GM12873 (cell line): ENCODE measurements around the gene KIAA1549.

Experiments
- TF ChIP-seq, protein P1 (sequence below): IDR thresholded peaks from 2 replicates; pipeline ENCODE4 v1.5.1; 2012; ENCODE audit warnings: low read depth, mild to moderate bottlenecking, moderate library complexity, low read length, control low read depth; ENCODE audit not compliant: insufficient read depth; ENCODE audit errors: missing control alignments

The KIAA1549 gene

GRCh38 chr7:138937484-138937883 is 43.7 kb downstream of the KIAA1549 start:
- TF ChIP-seq, protein P1, sequence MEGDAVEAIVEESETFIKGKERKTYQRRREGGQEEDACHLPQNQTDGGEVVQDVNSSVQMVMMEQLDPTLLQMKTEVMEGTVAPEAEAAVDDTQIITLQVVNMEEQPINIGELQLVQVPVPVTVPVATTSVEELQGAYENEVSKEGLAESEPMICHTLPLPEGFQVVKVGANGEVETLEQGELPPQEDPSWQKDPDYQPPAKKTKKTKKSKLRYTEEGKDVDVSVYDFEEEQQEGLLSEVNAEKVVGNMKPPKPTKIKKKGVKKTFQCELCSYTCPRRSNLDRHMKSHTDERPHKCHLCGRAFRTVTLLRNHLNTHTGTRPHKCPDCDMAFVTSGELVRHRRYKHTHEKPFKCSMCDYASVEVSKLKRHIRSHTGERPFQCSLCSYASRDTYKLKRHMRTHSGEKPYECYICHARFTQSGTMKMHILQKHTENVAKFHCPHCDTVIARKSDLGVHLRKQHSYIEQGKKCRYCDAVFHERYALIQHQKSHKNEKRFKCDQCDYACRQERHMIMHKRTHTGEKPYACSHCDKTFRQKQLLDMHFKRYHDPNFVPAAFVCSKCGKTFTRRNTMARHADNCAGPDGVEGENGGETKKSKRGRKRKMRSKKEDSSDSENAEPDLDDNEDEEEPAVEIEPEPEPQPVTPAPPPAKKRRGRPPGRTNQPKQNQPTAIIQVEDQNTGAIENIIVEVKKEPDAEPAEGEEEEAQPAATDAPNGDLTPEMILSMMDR = no peak

DNA sequence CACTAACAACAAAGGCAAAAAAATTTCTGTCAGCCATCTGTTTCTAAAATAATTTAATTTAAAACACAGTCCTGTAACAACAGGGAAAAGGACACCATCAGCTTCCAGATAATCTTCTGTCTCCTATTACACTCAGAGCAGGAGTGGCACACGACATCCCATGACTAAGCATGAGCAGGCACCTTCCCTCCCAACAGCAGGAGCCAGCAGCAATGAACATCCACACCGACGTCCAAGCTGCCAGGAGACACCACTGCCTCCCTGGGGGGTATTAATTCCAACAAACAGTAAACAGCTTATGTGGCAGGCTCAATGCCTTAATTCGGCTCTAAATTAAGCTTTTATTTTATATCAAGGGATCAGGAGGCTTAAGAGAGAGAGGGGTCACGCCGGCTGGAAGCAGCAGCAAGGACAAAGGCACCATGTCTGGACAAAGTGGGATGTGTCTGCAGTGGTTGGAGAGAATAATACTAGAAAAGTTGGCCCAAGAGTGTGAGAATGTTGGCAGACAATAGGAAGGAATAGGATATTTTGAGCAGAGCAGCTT is 45.7 kb downstream of the KIAA1549 start:
- TF ChIP-seq, protein P1 = no peak

DNA sequence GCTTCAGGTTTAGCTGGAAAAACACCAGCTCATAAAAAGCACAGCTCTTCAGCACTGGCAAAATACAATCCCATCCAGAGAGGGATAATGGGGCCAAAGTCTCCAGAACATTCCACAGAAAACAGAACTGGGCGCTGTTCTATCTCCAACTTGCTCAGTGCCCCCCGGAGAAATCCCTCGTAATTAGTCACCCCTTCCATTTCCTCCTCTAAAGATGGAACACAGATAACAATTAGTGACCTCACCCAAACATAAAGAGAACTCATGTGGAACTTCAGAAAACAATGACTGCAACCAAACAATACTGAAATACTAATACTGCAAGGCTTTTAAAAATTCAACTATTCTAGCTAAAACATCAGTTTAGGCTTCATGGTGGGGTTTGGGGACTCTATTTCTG is 46.3 kb downstream of the KIAA1549 start:
- TF ChIP-seq, protein P1 = no peak

DNA sequence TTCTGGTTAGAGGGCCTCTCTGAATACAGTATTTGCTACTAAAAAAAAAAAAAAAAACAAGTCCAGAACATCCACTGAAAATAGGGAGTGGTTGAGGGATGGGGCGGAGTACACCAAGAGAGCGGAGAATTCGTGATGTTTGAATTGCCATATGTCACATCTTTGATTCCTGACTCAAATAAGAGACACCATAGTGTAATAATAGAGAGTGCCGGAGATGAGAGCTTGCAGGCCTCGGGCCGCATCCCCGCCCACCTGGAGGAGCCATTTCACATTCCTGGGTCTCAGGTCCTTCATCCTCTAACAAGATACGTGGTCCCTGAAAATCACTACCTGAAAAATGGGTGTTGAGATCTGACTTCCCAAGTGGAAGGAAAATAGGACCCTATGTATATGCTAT is 46.8 kb downstream of the KIAA1549 start:
- TF ChIP-seq, protein P1 = no peak

DNA sequence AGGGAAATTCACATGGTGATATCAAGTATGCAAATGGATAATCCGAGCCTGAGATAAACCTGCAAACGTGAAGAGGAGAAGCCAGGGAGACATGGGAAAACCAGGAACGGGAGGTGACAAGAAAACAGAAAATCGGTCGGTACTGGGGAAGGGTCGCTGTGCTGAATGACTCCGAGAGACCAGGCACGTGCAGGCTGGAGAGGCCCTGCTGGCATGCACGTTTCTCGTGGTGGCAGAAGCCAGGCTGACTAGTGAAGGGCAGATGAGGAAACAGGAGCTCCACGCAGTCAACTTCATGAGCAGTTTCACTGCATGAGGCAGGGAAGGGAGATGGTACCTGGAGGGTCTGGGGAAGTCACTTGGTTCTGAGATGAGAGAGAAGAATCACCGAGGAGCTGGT is 48.3 kb downstream of the KIAA1549 start:
- TF ChIP-seq, protein P1 = no peak

DNA sequence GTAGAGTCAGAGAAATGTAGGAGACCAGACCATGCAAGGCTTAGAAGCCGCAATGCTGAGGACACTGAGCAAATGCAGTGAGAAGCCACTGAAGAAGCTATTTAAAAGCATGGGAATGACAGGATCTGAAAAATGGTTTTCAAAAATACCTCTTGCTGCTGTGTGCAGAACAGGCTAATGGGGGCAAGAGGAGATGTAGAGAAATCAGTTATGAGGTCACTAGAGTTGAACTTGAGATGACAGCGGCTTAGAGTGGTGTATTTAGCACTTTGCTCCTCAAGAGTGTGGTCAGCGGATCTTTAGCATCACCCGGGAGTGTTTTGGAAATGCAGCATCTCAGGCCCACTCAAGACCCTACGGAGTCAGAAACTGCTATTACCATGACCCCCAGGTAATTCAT is 48.8 kb downstream of the KIAA1549 start:
- TF ChIP-seq, protein P1 = no peak

GRCh38 chr7:138929969-138930368 is 51.2 kb downstream of the KIAA1549 start:
- TF ChIP-seq, protein P1 = no peak

- TF ChIP-seq, protein P1 = no peak
Measured at GRCh38 chr7:138926241-138926612, 55.0 kb downstream of the KIAA1549 start.
